HTR-8/SVneo (cell line): ENCODE results near the gene KAZN.

Experiments used
- DNase-seq: peaks from one replicate; pipeline ENCODE4 v3.0.0; 2011; ENCODE audit warnings: low spot score, mixed read lengths; ENCODE audit not compliant: insufficient read length
- FAIRE-seq: peaks from 2 replicates; lab custom pipeline; 2011; peaks lifted over from hg19 to GRCh38; lab: Jason Lieb, UNC

KAZN gene

DNA sequence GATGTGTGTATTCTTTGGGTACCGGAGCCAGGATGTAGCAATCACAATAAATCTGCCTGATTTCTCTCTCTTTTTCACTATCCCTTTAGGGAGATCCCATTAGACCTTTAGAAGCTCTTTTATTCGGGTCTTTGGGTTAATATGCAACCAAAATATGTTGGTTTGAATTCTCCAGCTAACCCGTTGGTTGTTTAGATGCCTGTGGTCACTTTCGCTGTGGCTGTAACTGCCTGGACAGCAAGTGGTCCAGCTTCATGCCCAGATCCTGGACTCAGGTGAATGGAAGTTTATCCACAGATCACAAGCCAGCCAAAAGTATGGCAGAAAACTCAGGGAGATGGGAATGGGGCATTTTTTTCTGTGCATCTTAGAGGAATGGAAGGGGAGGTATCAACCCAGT lies 12.3 kb downstream of the KAZN start:
- DNase-seq (no peak), FAIRE-seq (no peak)

DNA sequence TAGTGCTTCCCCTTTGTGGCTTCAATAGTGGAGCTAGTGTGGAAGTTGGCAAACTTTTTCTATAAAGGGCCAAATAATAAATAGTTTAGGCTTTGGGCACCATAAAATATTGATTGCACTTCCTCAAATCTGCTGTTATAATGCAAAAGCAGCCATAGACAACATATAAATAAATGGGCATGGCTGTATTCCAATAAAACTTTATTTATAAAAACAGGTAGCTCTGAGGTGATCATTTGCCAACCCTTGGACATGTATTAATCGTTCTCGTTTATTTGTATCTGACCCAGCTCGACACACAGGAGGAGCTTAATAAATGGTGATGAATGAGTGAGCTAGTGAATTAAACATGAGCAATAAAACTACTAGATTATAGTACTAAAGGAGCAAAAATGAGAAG lies 13.3 kb downstream of the KAZN start:
- no peak for DNase-seq
- no peak for FAIRE-seq

GRCh38 chr1:14612256-14612655 lies 13.8 kb downstream of the KAZN start:
- no peak for DNase-seq
- no peak for FAIRE-seq

DNA sequence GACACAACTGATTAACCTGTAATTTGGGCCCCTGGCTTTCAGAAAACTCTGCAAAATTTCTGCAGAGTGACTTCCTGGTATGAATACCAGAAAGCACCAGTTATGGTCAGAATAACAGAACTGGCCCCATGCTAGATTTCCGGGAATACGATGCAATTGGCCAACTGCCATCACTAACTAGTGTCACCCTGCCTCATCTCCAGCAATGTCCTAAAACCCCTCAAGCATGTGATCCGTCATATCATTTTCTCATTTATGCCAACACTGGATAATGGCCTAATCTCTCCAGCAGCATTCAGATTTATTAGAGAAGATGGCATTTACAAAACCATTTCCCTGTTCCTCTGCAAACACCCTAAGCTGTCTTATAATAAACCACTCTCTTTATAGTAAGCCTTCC lies 15.4 kb downstream of the KAZN start:
- no peak for DNase-seq
- FAIRE-seq = no peak

DNA sequence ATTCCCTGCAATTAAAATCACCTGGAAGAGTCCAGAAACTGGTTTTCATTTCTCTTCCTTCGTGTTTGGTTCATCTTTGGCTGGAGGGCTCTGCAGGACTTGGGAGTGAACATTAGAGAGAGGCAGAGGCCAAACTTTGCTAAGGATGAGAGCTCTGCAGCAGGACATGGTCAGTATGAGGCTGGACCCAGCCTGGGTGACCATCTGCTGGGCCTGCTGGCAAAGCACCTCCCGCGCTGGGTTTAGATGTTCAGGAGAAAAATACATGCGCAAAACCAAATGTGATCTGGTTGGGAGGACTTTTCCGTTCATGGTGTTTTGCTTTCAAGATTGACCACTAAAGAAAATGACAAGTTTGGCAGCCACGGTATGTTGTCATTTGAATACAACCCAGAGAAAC lies 15.9 kb downstream of the KAZN start:
- DNase-seq = no peak
- FAIRE-seq = no peak

- no peak for FAIRE-seq
- no peak for DNase-seq
These were observed 17.2 kb downstream of the KAZN start for GRCh38 chr1:14615549-14616218.

GRCh38 chr1:14616632-14617396 lies 18.3 kb downstream of the KAZN start:
- DNase-seq (no peak), FAIRE-seq (no peak)

- no peak for FAIRE-seq
- DNase-seq = no peak
These were observed 19.3 kb downstream of the KAZN start for GRCh38 chr1:14617791-14618190.

- DNase-seq (no peak), FAIRE-seq (no peak)
These were observed 22.5 kb downstream of the KAZN start for GRCh38 chr1:14620941-14621340.

DNA sequence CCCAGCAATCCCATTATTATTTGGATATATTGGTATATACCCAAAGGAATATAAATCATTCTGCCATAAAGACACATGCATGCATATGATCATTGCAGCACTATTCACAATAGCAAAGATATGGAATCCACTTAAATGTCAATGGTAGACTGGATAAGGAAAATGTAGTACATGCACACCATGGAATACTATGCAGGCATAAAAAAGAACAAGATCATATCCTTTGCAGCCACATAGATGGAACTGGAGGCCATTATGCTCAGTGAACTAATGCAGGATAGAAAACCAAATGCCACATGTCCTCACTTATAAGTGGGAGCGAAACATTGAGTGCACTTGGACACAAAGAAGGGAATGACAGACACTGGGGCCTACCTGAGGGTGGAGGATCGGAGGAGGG lies 24.6 kb downstream of the KAZN start:
- DNase-seq (no peak), FAIRE-seq (no peak)

DNA sequence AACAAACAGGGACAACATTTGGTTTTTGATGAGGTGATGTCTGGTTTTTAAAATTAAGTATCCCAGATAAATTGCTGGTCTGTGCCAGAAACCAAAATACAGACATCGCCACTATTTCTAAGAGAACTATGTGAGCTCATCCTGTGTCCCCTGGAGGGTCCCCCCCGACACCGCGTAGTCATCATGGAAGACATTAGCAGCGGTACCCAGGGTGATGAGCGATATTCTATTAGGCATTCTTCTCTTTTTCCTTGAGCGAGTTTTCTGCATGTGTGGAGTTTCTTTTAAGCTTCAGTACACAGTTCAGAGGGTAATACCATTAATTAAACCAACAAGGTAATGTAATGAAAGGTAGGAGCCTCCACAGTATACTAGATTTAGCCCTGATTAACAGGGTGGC lies 26.5 kb downstream of the KAZN start:
- no peak for FAIRE-seq

GRCh38 chr1:14625572-14625971 lies 27.1 kb downstream of the KAZN start:
- no peak for FAIRE-seq
- no peak for DNase-seq

More for the DNA sequence above, 26.5 kb downstream of the KAZN start:
- no peak for DNase-seq

DNA sequence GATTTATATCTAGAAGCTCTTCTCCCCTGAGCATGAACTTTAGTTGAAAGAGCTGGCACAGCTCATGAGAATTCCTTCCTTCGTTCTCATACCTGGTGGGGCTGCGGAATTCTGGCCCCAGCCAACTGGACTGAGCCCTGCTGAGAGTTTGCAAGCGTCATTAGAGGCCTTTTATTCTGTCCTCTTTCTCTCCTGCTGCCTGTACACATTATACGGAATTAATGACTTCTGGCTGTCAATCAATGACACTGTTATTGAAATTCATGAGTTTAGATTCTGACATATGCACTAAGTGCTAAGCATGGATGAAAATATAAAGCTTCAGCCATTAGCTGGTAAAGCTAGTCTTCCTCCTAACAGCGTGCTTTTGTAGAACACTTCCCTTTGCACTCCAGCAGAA lies 27.5 kb downstream of the KAZN start:
- no peak for DNase-seq
- no peak for FAIRE-seq

DNA sequence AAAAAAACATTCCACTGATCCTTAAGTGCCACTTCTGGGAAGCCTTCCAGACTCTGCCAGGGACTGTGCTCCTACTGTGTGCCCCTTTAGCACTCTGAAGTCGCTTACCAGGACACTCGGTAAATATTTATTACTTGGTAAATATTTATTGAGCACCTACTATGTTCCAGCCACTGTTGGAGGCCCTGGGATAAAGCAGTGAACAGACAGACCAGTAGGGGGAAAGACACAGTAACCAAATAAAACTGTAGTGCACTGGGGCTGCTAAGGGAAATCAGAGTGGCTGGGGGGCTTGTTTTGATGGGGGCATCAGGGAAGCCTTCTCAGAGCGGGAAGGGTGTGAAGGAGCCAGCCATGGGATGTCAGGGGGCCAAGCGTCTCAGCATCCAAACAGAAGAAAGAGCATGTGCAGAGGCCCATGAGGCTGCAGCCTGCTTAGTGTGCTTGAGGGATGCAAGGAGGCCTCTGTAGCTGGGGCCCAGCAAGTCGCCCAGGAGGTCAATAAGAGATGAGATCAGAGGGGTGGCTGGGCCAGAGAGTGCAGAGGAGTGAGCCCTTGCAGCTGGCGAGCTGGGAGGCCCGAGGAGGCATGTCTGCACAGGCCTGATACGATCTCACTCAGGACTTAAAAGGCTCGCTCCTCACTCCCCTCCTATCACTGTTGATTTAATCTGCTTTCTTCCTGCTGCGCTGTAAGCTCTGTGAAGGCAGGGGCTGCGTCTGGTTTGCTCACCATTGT lies 28.6 kb downstream of the KAZN start:
- DNase-seq = no peak
- no peak for FAIRE-seq

GRCh38 chr1:14627608-14628489 lies 29.4 kb downstream of the KAZN start:
- FAIRE-seq (no peak), DNase-seq (no peak)

DNA sequence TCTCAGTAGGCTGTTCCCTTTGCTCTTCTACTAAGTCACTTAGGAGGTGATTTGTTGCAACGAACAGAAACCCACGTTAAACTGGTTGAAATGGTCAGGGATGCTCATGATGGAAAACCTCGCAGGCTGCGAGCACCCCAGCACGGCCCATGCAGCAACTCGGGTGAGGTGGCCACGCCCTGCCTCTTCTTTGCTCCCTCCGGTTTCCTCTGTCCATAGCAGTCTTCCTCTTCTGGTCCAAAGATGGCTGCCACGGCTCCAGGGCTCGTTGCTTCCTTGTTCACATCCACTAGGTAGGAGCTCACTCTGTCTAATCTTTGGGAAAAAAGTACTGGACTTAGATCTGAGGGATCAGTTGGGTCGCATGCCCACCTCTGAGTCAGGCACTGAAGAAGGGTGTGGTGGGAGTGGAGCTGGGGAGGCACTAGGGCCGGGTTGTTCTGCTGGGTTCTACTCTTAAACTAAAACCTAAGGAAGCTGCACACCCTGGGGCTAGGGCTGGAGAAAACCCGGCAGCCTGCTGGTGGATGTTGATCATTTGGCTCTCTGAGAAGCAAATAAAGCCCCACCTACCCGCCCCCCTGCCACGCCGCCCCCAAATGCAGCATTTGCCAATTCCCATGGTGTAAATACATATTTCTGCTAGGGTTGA lies 31.0 kb downstream of the KAZN start:
- DNase-seq = no peak
- no peak for FAIRE-seq

DNA sequence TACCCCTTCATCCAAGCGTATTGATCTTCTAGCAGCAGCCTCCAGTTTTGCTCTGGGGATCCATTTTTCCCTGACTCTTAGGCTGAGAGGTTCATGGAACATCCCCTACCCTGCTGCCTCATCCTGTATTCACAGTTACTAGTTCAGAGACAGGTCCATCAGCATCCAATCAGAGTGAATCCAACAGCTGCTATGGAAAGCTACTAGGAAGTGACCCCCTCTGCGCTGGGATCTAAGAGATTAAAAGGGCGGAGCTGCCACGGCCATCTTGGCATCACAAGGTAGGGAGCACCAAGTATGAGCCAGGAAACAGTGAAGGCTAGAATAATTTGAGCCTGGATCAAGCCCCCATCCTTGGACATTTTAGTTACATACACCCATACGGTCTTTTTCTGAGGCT lies 32.5 kb downstream of the KAZN start:
- DNase-seq = no peak
- FAIRE-seq = no peak

- DNase-seq (no peak), FAIRE-seq (no peak)
These were observed 32.9 kb downstream of the KAZN start for GRCh38 chr1:14631421-14631820.

DNA sequence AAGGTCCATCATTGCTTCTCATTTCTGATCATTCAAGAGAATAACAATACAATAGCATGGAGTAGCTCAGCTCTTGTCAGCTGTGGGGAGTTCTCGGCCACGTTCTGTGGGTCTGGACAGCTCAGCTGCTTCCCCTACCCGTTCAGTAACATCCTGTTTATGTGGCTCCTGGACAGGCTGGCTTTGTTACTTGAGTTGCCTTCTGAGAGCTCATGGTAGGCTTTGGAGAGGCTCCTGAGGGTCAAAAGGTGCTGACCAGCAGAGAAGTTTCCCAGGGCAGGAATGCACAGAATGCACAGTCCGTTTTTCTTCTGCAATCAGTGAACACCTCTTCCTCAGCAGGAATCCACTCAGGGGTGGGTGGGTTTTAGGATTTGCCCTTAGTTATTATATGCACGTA lies 36.0 kb downstream of the KAZN start:
- FAIRE-seq = no peak
- DNase-seq = no peak

- FAIRE-seq (no peak), DNase-seq (no peak)
These were observed 36.9 kb downstream of the KAZN start for GRCh38 chr1:14635421-14635820.
